ENCODE results near the gene PIEZO2. TPM values are rescaled to one million over a fixed set of nuclear protein-coding genes. Genes with fewer than 3 reads are reported as not detected.

PIEZO2 gene
- polyA plus RNA-seq, 1 donor: 25.1 TPM

DNA sequence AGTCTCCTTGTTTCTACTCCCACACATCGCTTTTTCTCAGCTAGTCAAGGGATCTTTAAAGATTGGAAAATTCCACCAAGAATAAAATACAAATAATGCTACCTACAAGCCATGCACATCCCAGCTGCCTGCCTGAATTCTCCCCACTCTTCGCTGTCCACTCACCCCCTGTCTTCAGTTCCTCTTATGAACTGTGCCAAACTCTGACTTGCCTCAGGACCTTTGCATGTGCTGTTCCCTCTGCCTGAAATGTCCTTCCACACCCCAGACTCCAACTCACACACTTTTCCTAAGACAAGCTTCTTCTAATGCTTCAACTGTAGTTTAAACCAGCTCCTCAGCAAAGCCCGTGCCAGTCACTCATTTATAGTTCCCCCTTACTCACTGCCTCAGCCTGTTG is 363.6 kb downstream of the PIEZO2 start:
- WGBS (ENCODE audit: insufficient coverage, low lambda C conversion rate): 40% methylated on average over 1 of the region's 3 CpGs
- H3K4me1 ChIP-seq (ENCODE audit: control insufficient read depth, insufficient read depth, low read length): no peaks in the 10 kb centered on the region
- no peaks in the 10 kb centered on the region for H3K9me3 ChIP-seq (ENCODE audit: control insufficient read depth, low read depth, low read length)
- H3K4me3 ChIP-seq (ENCODE audit: low read length): no peak overlapping the region
- H3K27ac ChIP-seq (ENCODE audit: low read length): no peak overlapping the region
- H3K27me3 ChIP-seq (ENCODE audit: control insufficient read depth, insufficient read depth, low read length): no peaks in the 10 kb centered on the region
- peaks cover 13% of the 10 kb centered on the region for H3K36me3 ChIP-seq (ENCODE audit: control insufficient read depth, insufficient read depth, low read length)
- no peak for DNase-seq

DNA sequence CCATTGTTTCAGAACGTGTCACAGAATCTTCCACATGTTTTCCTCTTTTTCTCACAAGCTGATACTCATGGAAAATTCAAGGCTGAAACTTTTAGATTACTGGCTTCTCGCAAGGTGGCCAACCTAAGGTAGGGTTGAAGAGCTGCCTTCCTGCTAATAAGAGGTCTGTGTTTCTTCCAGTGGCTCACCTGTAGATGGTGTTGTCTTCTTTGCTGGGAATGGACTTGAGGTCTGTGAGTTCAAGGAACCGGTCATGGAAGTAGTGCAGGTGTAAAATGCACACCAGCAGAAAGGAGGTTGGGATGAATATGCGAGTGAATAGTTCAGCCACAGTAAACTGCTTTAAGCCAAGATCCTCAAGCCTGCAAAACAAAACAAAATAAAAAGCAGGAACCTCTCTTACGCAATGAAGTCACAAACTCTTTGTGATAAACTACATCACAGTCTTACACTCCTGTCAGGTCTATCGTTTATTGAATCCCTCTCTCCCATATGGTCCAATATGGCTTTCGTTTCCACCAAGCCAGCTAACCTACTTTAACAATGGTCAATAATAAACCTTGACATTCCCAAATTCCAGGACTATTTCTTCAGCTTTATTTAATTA is 364.7 kb downstream of the PIEZO2 start:
- no peak overlapping the region for H3K27ac ChIP-seq (ENCODE audit: low read length)
- no peaks in the 10 kb centered on the region for H3K4me1 ChIP-seq (ENCODE audit: control insufficient read depth, insufficient read depth, low read length)
- H3K36me3 ChIP-seq (ENCODE audit: control insufficient read depth, insufficient read depth, low read length): peaks cover 13% of the 10 kb centered on the region
- 88% methylated on average over 3 of the region's 7 CpGs for WGBS (ENCODE audit: insufficient coverage, low lambda C conversion rate)
- no peak overlapping the region for H3K4me3 ChIP-seq (ENCODE audit: low read length)
- peak in 1 of 2 donors; percentile 25 for DNase-seq
- no peaks in the 10 kb centered on the region for H3K9me3 ChIP-seq (ENCODE audit: control insufficient read depth, low read depth, low read length)
- H3K27me3 ChIP-seq (ENCODE audit: control insufficient read depth, insufficient read depth, low read length): no peaks in the 10 kb centered on the region

DNA sequence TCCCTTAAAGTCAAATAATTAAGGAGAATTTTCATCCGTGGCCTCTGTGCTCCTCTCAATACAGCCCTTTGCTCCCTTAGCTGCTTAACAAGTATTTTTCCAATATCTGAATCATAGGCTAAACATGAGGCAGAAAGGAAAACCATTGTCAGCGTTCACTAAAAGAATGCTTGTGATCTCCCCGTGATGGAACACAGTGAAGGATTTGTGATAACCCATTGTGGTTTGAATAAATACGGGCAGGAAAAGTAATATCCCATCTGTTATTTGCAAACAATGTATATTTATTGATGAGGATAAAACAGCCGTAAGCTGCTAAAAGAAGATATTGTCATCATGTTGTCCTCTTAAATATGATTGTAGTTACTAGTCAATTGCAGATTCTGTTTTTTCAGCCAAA is 365.4 kb downstream of the PIEZO2 start:
- H3K27me3 ChIP-seq (ENCODE audit: control insufficient read depth, insufficient read depth, low read length): no peaks in the 10 kb centered on the region
- H3K4me1 ChIP-seq (ENCODE audit: control insufficient read depth, insufficient read depth, low read length): no peaks in the 10 kb centered on the region
- H3K4me3 ChIP-seq (ENCODE audit: low read length): no peak overlapping the region
- H3K9me3 ChIP-seq (ENCODE audit: control insufficient read depth, low read depth, low read length): no peaks in the 10 kb centered on the region
- peaks cover 12% of the 10 kb centered on the region for H3K36me3 ChIP-seq (ENCODE audit: control insufficient read depth, insufficient read depth, low read length)
- whole genome bisulfite sequencing (ENCODE audit: insufficient coverage, low lambda C conversion rate): 90% methylated on average over 5 of the region's 5 CpGs
- no peak for DNase-seq
- H3K27ac ChIP-seq (ENCODE audit: low read length): no peak overlapping the region

GRCh38 chr18:10776493-10776892 is 372.9 kb downstream of the PIEZO2 start:
- Histone ChIP-seq H3K4me3 (ENCODE audit: low read length) (no peak overlapping the region), H3K27me3 (ENCODE audit: control insufficient read depth, insufficient read depth, low read length) (no peaks in the 10 kb centered on the region), H3K4me1 (ENCODE audit: control insufficient read depth, insufficient read depth, low read length) (no peaks in the 10 kb centered on the region), H3K27ac (ENCODE audit: low read length) (no peak overlapping the region), H3K36me3 (ENCODE audit: control insufficient read depth, insufficient read depth, low read length) (peaks cover 21% of the 10 kb centered on the region), H3K9me3 (ENCODE audit: control insufficient read depth, low read depth, low read length) (no peaks in the 10 kb centered on the region)
- 100% methylated on average over 1 of the region's 6 CpGs for WGBS (ENCODE audit: insufficient coverage, low lambda C conversion rate)
- no peak for DNase-seq

- Histone ChIP-seq H3K4me3 (ENCODE audit: low read length) (no peak overlapping the region), H3K27ac (ENCODE audit: low read length) (no peak overlapping the region), H3K9me3 (ENCODE audit: control insufficient read depth, low read depth, low read length) (no peaks in the 10 kb centered on the region), H3K36me3 (ENCODE audit: control insufficient read depth, insufficient read depth, low read length) (peaks cover 21% of the 10 kb centered on the region), H3K4me1 (ENCODE audit: control insufficient read depth, insufficient read depth, low read length) (no peaks in the 10 kb centered on the region), H3K27me3 (ENCODE audit: control insufficient read depth, insufficient read depth, low read length) (no peaks in the 10 kb centered on the region)
- 100% methylated on average over 1 of the region's 5 CpGs for WGBS (ENCODE audit: insufficient coverage, low lambda C conversion rate)
- DNase-seq: no peak
Observed at GRCh38 chr18:10775026-10775425, 374.3 kb downstream of the PIEZO2 start.

- 89% methylated on average over 3 of the region's 3 CpGs for WGBS (ENCODE audit: insufficient coverage, low lambda C conversion rate)
- H3K36me3 ChIP-seq (ENCODE audit: control insufficient read depth, insufficient read depth, low read length): peaks cover 30% of the 10 kb centered on the region
- no peak overlapping the region for H3K4me3 ChIP-seq (ENCODE audit: low read length)
Observed at GRCh38 chr18:10771053-10771709, 378.2 kb downstream of the PIEZO2 start.

DNA sequence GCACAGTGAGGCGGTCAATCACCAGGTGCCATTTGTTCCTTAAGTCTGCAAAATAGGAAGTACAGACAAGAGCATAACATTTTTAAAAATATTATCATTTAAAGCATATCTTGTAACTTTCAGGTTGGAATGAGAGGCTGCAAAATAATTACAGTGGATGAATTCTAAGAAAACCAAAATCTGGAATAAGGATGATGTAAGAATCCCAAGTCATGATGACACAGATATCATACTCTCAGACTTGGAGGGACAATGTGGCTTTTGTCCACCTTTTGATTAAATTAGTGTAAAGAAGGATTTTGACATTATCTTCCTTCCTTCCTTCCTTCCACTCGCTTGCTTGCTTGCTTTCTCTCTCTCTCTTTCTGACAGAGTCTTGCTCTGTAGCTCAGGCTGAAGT is 379.1 kb downstream of the PIEZO2 start:
- no peaks in the 10 kb centered on the region for H3K27me3 ChIP-seq (ENCODE audit: control insufficient read depth, insufficient read depth, low read length)
- H3K4me3 ChIP-seq (ENCODE audit: low read length): no peak overlapping the region
- H3K27ac ChIP-seq (ENCODE audit: low read length): no peak overlapping the region
- peaks cover 30% of the 10 kb centered on the region for H3K36me3 ChIP-seq (ENCODE audit: control insufficient read depth, insufficient read depth, low read length)
- no CpG with 5 or more reads among the region's 2 CpGs for WGBS (ENCODE audit: insufficient coverage, low lambda C conversion rate)
- no peaks in the 10 kb centered on the region for H3K4me1 ChIP-seq (ENCODE audit: control insufficient read depth, insufficient read depth, low read length)
- no peaks in the 10 kb centered on the region for H3K9me3 ChIP-seq (ENCODE audit: control insufficient read depth, low read depth, low read length)
- no peak for DNase-seq

More at GRCh38 chr18:10771053-10771709, 378.2 kb downstream of the PIEZO2 start:
- DNase-seq: no peak
- Histone ChIP-seq H3K9me3 (ENCODE audit: control insufficient read depth, low read depth, low read length) (no peaks in the 10 kb centered on the region), H3K27me3 (ENCODE audit: control insufficient read depth, insufficient read depth, low read length) (no peaks in the 10 kb centered on the region), H3K4me1 (ENCODE audit: control insufficient read depth, insufficient read depth, low read length) (no peaks in the 10 kb centered on the region), H3K27ac (ENCODE audit: low read length) (no peak overlapping the region)

- Histone ChIP-seq H3K27me3 (ENCODE audit: control insufficient read depth, insufficient read depth, low read length) (no peaks in the 10 kb centered on the region), H3K27ac (ENCODE audit: low read length) (no peak overlapping the region), H3K4me3 (ENCODE audit: low read length) (no peak overlapping the region), H3K9me3 (ENCODE audit: control insufficient read depth, low read depth, low read length) (no peaks in the 10 kb centered on the region), H3K4me1 (ENCODE audit: control insufficient read depth, insufficient read depth, low read length) (no peaks in the 10 kb centered on the region), H3K36me3 (ENCODE audit: control insufficient read depth, insufficient read depth, low read length) (peaks cover 26% of the 10 kb centered on the region)
- no CpG with 5 or more reads among the region's 5 CpGs for WGBS (ENCODE audit: insufficient coverage, low lambda C conversion rate)
- DNase-seq: no peak
Observed at GRCh38 chr18:10768221-10768620, 381.1 kb downstream of the PIEZO2 start.

DNA sequence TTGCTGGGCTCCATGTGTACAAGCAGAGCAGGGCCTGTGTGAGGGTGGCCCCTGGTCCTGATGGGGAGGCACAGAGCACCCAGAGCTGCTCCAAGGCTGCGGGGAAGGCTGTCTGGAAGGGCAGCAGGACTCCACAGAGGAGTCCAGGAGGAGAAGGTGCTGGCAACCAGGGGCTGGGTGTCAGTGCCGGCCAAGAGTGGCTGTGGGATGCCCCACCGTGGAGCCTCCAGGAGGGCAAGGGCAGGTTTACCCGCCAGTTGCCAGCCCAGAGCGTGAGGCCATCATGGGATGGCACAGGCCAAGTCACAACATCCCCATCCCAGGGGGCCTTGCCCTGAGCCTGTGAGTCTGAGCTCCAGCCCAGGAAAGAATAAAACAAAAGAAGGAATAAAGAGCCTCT is 381.7 kb downstream of the PIEZO2 start:
- no peaks in the 10 kb centered on the region for H3K9me3 ChIP-seq (ENCODE audit: control insufficient read depth, low read depth, low read length)
- no peak for DNase-seq
- H3K27ac ChIP-seq (ENCODE audit: low read length): no peak overlapping the region
- no peak overlapping the region for H3K4me3 ChIP-seq (ENCODE audit: low read length)
- 100% methylated on average over 1 of the region's 5 CpGs for WGBS (ENCODE audit: insufficient coverage, low lambda C conversion rate)
- H3K27me3 ChIP-seq (ENCODE audit: control insufficient read depth, insufficient read depth, low read length): no peaks in the 10 kb centered on the region
- H3K4me1 ChIP-seq (ENCODE audit: control insufficient read depth, insufficient read depth, low read length): no peaks in the 10 kb centered on the region
- peaks cover 26% of the 10 kb centered on the region for H3K36me3 ChIP-seq (ENCODE audit: control insufficient read depth, insufficient read depth, low read length)

DNA sequence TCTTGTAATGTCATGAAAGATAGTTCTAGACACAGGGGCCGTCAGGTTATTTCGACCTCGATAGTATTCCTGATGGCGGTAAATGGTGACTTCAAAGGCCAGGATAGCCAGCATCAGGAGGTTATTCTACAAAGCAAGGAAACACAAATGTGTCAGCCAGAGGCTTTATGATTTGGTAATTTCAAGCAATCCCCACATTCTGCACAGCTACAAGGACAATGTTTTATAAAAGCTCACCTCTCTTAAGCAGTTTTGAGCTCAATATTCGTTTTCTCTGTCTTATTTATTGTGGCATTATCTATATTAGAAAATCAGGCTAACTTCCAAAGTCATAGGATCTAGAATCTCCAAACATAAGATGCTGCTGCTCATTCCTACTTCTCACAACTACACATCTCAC is 388.4 kb downstream of the PIEZO2 start:
- no peak overlapping the region for H3K27ac ChIP-seq (ENCODE audit: low read length)
- WGBS (ENCODE audit: insufficient coverage, low lambda C conversion rate): 89% methylated on average over 1 of the region's 5 CpGs
- H3K4me3 ChIP-seq (ENCODE audit: low read length): no peak overlapping the region
- H3K9me3 ChIP-seq (ENCODE audit: control insufficient read depth, low read depth, low read length): no peaks in the 10 kb centered on the region
- DNase-seq: no peak
- no peaks in the 10 kb centered on the region for H3K27me3 ChIP-seq (ENCODE audit: control insufficient read depth, insufficient read depth, low read length)
- no peaks in the 10 kb centered on the region for H3K4me1 ChIP-seq (ENCODE audit: control insufficient read depth, insufficient read depth, low read length)
- H3K36me3 ChIP-seq (ENCODE audit: control insufficient read depth, insufficient read depth, low read length): peaks cover 49% of the 10 kb centered on the region

DNA sequence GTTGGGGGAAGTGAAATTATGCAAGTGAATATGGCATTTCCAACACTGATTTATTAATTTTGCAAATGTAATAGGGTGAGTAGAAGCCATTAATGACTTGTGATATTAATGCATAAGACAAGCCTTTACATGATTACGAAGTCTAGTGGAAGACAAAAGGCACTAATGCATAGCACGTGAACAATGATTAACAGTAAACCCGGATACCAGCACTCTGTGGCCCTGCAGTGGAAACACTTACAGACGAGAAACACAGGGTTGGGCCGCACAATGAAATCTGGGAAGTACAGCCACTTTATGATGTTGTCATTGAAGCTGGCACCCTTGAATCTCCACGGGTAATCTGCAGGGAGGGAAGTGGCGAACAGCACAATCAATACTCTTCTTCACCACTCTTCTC is 390.1 kb downstream of the PIEZO2 start:
- no peak for DNase-seq

More for the DNA sequence above, 390.1 kb downstream of the PIEZO2 start:
- no peak overlapping the region for H3K4me3 ChIP-seq (ENCODE audit: low read length)
- H3K27ac ChIP-seq (ENCODE audit: low read length): no peak overlapping the region
- no peaks in the 10 kb centered on the region for H3K27me3 ChIP-seq (ENCODE audit: control insufficient read depth, insufficient read depth, low read length)
- no peaks in the 10 kb centered on the region for H3K4me1 ChIP-seq (ENCODE audit: control insufficient read depth, insufficient read depth, low read length)
- no peaks in the 10 kb centered on the region for H3K9me3 ChIP-seq (ENCODE audit: control insufficient read depth, low read depth, low read length)
- WGBS (ENCODE audit: insufficient coverage, low lambda C conversion rate): no CpG with 5 or more reads among the region's 7 CpGs
- peaks cover 63% of the 10 kb centered on the region for H3K36me3 ChIP-seq (ENCODE audit: control insufficient read depth, insufficient read depth, low read length)
